Measurements from ENCODE around the gene RAET1E.
"Not testable (repeated sequence)": the region's sequence is repeated elsewhere in the genome, so short reads cannot be mapped to it uniquely, and the experiment has no call there.

The RAET1E gene

GRCh38 chr6:149854532-149854931 is 43.4 kb downstream of the RAET1E start:
- no peak for TF ChIP-seq CTCF (IDR thresholded peaks at IDR 0.05; ENCODE audit: low read depth, low read length, missing control alignments)
- H3K27ac ChIP-seq, result peak overlapping the region; percentile 96

GRCh38 chr6:149854017-149854416 is 43.9 kb downstream of the RAET1E start:
- DNase-seq; in situ Hi-C loops (cut with HindIII; ENCODE audit: low pct_ligation_motif_present, low sequenced_read_pairs); H3K36me3 ChIP-seq (replicated peaks); H3K27me3 ChIP-seq (replicated peaks); H3K4me3 ChIP-seq (ENCODE audit: low read depth, low read length): not testable (repeated sequence)
- H3K27ac ChIP-seq, result peak overlapping the region; percentile 96

More at GRCh38 chr6:149854532-149854931, 43.4 kb downstream of the RAET1E start:
- no peak for DNase-seq
- in situ Hi-C loops (cut with HindIII; ENCODE audit: low pct_ligation_motif_present, low sequenced_read_pairs), result no loop called here
- Histone ChIP-seq H3K4me3 (ENCODE audit: low read depth, low read length) (no peak overlapping the region), H3K27me3 (replicated peaks) (no peaks in the 10 kb centered on the region), H3K36me3 (replicated peaks) (no peaks in the 10 kb centered on the region)

- in situ Hi-C loops (cut with HindIII; ENCODE audit: low pct_ligation_motif_present, low sequenced_read_pairs), result no loop called here
- Histone ChIP-seq H3K27ac (peak overlapping the region; percentile 66), H3K36me3 (replicated peaks) (no peaks in the 10 kb centered on the region), H3K27me3 (replicated peaks) (no peaks in the 10 kb centered on the region), H3K4me3 (ENCODE audit: low read depth, low read length) (no peak overlapping the region)
- DNase-seq, result no peak
- TF ChIP-seq CTCF (IDR thresholded peaks at IDR 0.05; ENCODE audit: low read depth, low read length, missing control alignments), result no peak
Measured at GRCh38 chr6:149852881-149853280, 45.0 kb downstream of the RAET1E start.

GRCh38 chr6:149852180-149852579 is 45.7 kb downstream of the RAET1E start:
- peak overlapping the region; percentile 66 for H3K27ac ChIP-seq
- in situ Hi-C loops (cut with HindIII; ENCODE audit: low pct_ligation_motif_present, low sequenced_read_pairs), result no loop called here
- no peak overlapping the region for H3K4me3 ChIP-seq (ENCODE audit: low read depth, low read length)
- no peaks in the 10 kb centered on the region for H3K27me3 ChIP-seq (replicated peaks)
- no peak for TF ChIP-seq CTCF (IDR thresholded peaks at IDR 0.05; ENCODE audit: low read depth, low read length, missing control alignments)
- peak; percentile 41 for DNase-seq
- no peaks in the 10 kb centered on the region for H3K36me3 ChIP-seq (replicated peaks)

GRCh38 chr6:149851461-149852110 is 46.3 kb downstream of the RAET1E start:
- in situ Hi-C loops (cut with HindIII; ENCODE audit: low pct_ligation_motif_present, low sequenced_read_pairs), result no loop called here
- H3K27me3 ChIP-seq (replicated peaks), result no peaks in the 10 kb centered on the region

GRCh38 chr6:149848343-149848742 is 49.6 kb downstream of the RAET1E start:
- H3K27me3 ChIP-seq (replicated peaks); H3K36me3 ChIP-seq (replicated peaks); DNase-seq; H3K4me3 ChIP-seq (ENCODE audit: low read depth, low read length); in situ Hi-C loops (cut with HindIII; ENCODE audit: low pct_ligation_motif_present, low sequenced_read_pairs): not testable (repeated sequence)
- peak overlapping the region; percentile 16 for H3K27ac ChIP-seq

More at GRCh38 chr6:149851461-149852110, 46.3 kb downstream of the RAET1E start:
- no peak for TF ChIP-seq CTCF (IDR thresholded peaks at IDR 0.05; ENCODE audit: low read depth, low read length, missing control alignments)
- peak; percentile 43 for DNase-seq
- no peaks in the 10 kb centered on the region for H3K36me3 ChIP-seq (replicated peaks)
- peak overlapping the region; percentile 66 for H3K27ac ChIP-seq
- no peak overlapping the region for H3K4me3 ChIP-seq (ENCODE audit: low read depth, low read length)

Measured in brain microvascular endothelial cell (primary cell).